ENCODE data around the gene RILPL1.
"Not testable (repeated sequence)": the region's sequence is repeated elsewhere in the genome, so short reads cannot be mapped to it uniquely, and the experiment has no call there.

Gene RILPL1

DNA sequence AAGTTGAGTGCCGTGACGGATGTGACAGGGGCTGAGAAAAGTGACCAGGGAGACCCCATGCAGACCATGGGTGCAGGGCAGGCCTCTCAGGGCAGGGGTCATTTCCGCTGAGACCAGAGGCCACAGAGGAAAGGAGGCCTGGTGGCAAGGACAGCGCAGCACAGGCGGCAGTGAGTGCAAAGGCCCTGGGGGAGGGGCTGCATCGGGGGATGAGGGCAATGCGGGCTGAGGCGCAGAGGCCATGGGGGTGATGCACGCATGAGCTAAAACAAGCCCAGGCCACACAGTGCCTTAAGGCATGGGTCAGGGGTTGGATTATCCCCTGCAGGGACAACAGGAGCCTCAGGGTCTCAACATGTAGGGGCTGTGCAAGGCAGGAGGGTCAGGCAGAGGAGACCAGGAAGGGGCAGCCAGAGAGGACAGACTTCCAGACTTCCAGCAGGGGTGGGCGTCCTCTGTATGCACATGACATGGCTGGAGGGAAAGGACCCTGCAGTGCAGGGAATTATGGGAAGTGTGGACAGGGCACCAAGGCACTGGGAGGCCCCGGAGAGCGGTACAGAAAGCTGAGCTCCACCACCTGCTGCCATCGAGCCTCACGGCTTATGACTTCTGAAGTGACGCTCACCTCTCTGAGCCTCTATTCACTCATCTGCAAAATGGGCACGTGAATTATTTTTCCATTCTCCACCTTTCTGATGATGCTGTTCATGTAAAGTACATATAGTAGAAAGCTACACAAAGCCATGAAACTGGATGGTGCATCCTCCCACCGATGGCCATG, 27.3 kb downstream of the RILPL1 start:
- Histone ChIP-seq H3K27me3 (ENCODE audit: insufficient read depth, insufficient read length) (no peaks in the 10 kb centered on the region), H3K36me3 (ENCODE audit: insufficient read depth, insufficient read length, low read length) (peaks cover 39% of the 10 kb centered on the region), H3K9ac (ENCODE audit: insufficient read length, low read depth) (peak overlapping the region; percentile 17), H3K4me1 (ENCODE audit: insufficient read depth, insufficient read length) (peaks cover 11% of the 10 kb centered on the region), H3K4me3 (ENCODE audit: insufficient read length, low read depth) (no peak overlapping the region), H3K9me3 (ENCODE audit: insufficient read depth, low read length) (no peaks in the 10 kb centered on the region)
- TF ChIP-seq YY1 (IDR thresholded peaks at IDR 0.05; ENCODE audit: insufficient read depth, insufficient read length) (no peak), SUZ12 (IDR thresholded peaks at IDR 0.05; ENCODE audit: extremely low read depth, insufficient read depth, insufficient read length) (no peak), ZNF274 (IDR thresholded peaks at IDR 0.05; ENCODE audit: low read depth, low read length) (no peak)
- no peak for DNase-seq (ENCODE audit: low read depth, low spot score)

DNA sequence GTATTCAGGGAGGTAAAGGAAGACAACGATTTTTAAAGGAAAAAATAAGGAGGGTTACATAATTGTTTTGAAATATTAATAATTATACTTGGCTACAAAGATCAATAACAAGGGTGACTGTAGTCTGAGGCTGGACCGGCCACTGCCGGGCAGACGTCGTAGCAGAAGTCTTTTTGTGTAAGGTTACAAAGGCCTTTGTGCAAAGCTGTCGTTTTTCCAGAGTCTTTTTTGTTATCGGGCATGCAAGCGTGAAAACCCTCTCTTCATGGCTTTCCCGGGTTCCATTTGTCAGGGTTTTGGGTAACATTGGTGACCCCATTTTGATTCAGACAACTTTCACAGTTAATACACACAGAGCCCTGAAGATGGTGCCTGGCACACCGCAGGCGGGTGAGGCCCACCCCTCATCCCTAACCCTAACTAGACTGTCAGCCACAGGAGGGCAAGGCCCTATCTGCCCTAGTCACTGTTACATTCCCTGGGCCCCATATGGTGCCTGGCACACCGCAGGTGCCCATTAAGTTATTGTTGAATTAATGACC, 31.3 kb downstream of the RILPL1 start:
- TF ChIP-seq YY1 (IDR thresholded peaks at IDR 0.05; ENCODE audit: insufficient read depth, insufficient read length) (no peak), SUZ12 (IDR thresholded peaks at IDR 0.05; ENCODE audit: extremely low read depth, insufficient read depth, insufficient read length) (no peak), ZNF274 (IDR thresholded peaks at IDR 0.05; ENCODE audit: low read depth, low read length) (no peak)

DNA sequence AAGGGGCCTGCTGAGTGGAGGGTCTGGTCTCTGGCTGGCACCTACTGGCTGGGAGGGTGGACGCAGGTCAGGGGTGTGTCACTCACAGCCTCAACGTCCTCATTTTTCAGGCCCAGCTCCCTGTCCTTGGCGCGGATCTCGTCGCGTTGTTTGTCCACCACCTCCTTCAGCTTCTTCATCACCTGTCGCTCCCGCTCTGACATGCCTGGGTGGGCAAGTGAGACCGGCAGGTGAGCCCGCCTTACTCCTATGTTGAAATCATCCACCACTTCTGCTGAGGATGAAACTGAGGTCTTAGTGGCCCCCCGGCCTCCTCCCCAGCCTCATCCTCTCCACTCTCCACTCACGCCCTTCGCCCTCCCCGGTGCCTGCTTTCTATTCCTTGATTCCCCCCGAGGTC, 34.2 kb downstream of the RILPL1 start:
- no peak overlapping the region for H3K9ac ChIP-seq (ENCODE audit: insufficient read length, low read depth)
- peaks cover 38% of the 10 kb centered on the region for H3K36me3 ChIP-seq (ENCODE audit: insufficient read depth, insufficient read length, low read length)
- no peak overlapping the region for H3K4me3 ChIP-seq (ENCODE audit: insufficient read length, low read depth)
- peaks cover 5% of the 10 kb centered on the region for H3K4me1 ChIP-seq (ENCODE audit: insufficient read depth, insufficient read length)
- no peaks in the 10 kb centered on the region for H3K9me3 ChIP-seq (ENCODE audit: insufficient read depth, low read length)
- TF ChIP-seq ZNF274 (IDR thresholded peaks at IDR 0.05; ENCODE audit: low read depth, low read length) (no peak), SUZ12 (IDR thresholded peaks at IDR 0.05; ENCODE audit: extremely low read depth, insufficient read depth, insufficient read length) (no peak), YY1 (IDR thresholded peaks at IDR 0.05; ENCODE audit: insufficient read depth, insufficient read length) (no peak)
- H3K27me3 ChIP-seq (ENCODE audit: insufficient read depth, insufficient read length) = no peaks in the 10 kb centered on the region
- no peak for DNase-seq (ENCODE audit: low read depth, low spot score)

More for the DNA sequence above, 31.3 kb downstream of the RILPL1 start:
- no peaks in the 10 kb centered on the region for H3K27me3 ChIP-seq (ENCODE audit: insufficient read depth, insufficient read length)
- DNase-seq (ENCODE audit: low read depth, low spot score) = no peak
- H3K9me3 ChIP-seq (ENCODE audit: insufficient read depth, low read length) = no peaks in the 10 kb centered on the region
- H3K36me3 ChIP-seq (ENCODE audit: insufficient read depth, insufficient read length, low read length) = peaks cover 40% of the 10 kb centered on the region
- no peak overlapping the region for H3K9ac ChIP-seq (ENCODE audit: insufficient read length, low read depth)
- H3K4me3 ChIP-seq (ENCODE audit: insufficient read length, low read depth) = no peak overlapping the region
- peaks cover 12% of the 10 kb centered on the region for H3K4me1 ChIP-seq (ENCODE audit: insufficient read depth, insufficient read length)

DNA sequence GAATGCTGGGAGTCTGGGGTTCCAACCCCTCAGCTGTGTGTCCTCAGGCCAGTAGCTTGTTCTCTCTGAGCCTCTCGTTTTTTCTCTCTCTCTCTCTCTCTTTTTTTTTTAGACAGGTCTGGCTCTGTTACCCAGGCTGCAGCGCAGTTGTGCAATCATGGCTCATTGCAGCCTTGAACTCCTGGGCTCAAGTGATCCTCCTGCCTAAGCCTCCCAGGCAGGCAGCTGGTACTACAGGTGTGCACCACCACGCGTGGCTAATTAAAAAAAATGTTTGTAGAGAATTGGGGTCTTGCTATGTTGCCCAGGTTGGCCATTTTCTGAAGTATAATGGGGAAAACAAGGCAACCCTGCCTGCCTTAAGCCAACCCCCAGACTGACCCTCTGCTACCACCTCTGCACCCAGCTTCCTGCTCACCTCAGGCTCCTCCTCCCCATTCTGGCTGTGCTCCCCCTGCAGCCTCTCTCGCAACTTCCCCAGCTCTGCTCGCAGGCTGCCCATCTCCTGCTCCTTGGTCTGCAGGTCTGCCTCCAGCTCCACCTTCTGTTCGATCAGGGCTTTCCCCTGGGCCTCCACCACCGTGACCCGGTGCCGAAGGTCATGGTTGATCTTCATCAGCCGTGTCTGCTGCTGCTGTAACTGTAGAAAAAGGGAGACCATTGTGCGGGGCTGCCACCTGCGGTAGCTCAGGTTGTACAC, 35.2 kb downstream of the RILPL1 start:
- H3K36me3 ChIP-seq (ENCODE audit: insufficient read depth, insufficient read length, low read length) = peaks cover 35% of the 10 kb centered on the region
- no peak overlapping the region for H3K9ac ChIP-seq (ENCODE audit: insufficient read length, low read depth)
- H3K4me1 ChIP-seq (ENCODE audit: insufficient read depth, insufficient read length) = peaks cover 12% of the 10 kb centered on the region
- no peak for DNase-seq (ENCODE audit: low read depth, low spot score)
- no peak overlapping the region for H3K4me3 ChIP-seq (ENCODE audit: insufficient read length, low read depth)
- no peaks in the 10 kb centered on the region for H3K9me3 ChIP-seq (ENCODE audit: insufficient read depth, low read length)
- TF ChIP-seq SUZ12 (IDR thresholded peaks at IDR 0.05; ENCODE audit: extremely low read depth, insufficient read depth, insufficient read length) (no peak), YY1 (IDR thresholded peaks at IDR 0.05; ENCODE audit: insufficient read depth, insufficient read length) (no peak), ZNF274 (IDR thresholded peaks at IDR 0.05; ENCODE audit: low read depth, low read length) (no peak)
- no peaks in the 10 kb centered on the region for H3K27me3 ChIP-seq (ENCODE audit: insufficient read depth, insufficient read length)

DNA sequence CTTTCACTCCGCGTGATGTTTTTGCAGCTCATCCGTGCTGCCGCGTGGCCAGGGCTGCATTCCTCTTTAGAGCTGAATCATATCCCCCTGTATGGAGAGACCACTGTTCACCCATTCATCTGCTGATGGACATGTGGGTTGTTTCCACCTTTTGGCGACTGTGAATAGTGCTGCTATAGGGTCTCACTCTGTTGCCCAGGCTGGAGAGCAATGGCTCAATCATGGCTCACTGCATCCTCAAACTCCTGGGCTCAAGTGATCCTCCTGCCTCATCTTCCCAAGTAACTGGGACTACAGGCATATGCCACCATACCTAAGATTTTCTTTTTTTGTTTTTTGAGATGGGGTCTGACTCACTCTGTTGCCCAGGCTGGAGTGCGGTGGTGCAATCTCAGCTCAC, 36.5 kb downstream of the RILPL1 start:
- H3K4me3 ChIP-seq (ENCODE audit: insufficient read length, low read depth) = no peak overlapping the region
- H3K4me1 ChIP-seq (ENCODE audit: insufficient read depth, insufficient read length) = peaks cover 12% of the 10 kb centered on the region
- H3K36me3 ChIP-seq (ENCODE audit: insufficient read depth, insufficient read length, low read length) = peaks cover 35% of the 10 kb centered on the region
- H3K9me3 ChIP-seq (ENCODE audit: insufficient read depth, low read length) = no peaks in the 10 kb centered on the region
- no peak for TF ChIP-seq ZNF274 (IDR thresholded peaks at IDR 0.05; ENCODE audit: low read depth, low read length)
- no peak for TF ChIP-seq SUZ12 (IDR thresholded peaks at IDR 0.05; ENCODE audit: extremely low read depth, insufficient read depth, insufficient read length)
- no peak for TF ChIP-seq YY1 (IDR thresholded peaks at IDR 0.05; ENCODE audit: insufficient read depth, insufficient read length)
- no peak for DNase-seq (ENCODE audit: low read depth, low spot score)
- no peak overlapping the region for H3K9ac ChIP-seq (ENCODE audit: insufficient read length, low read depth)
- no peaks in the 10 kb centered on the region for H3K27me3 ChIP-seq (ENCODE audit: insufficient read depth, insufficient read length)

DNA sequence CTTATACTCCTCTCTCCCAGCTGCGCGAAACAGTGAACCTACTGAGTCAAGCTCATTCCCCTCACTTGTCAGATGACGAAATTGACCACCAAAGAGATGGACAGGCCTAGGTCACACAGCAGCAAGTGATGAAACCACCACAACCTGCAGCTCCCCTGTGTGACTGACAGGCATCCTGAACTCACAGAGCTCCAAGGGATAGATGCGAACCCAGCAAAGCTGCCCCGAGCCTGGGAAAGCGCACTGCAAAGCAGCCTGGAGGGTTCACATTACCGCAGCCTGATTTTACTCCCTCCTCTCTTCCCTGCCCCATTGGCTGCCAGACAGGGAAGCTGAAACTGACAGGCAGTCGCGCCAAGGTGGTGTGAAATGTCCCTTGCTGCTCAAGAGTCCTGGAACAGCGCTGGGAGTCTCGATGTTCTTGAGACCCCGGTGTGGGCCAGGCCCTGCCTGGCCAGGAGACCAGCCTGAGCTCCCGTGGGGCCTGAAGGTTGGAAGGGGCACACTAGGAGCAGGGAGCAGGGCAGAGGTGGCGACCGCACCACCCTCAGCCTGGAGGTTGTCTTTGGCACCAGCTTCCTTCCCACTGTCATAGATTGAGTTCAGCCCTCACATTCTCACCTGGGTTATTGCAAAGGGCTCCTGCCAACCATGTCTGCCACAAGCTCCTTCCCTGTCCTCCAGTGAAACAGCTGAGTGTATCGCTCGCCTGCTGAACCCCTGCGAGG, 39.2 kb downstream of the RILPL1 start:
- Histone ChIP-seq H3K36me3 (ENCODE audit: insufficient read depth, insufficient read length, low read length) (peaks cover 34% of the 10 kb centered on the region), H3K9ac (ENCODE audit: insufficient read length, low read depth) (peak overlapping the region; percentile 24), H3K9me3 (ENCODE audit: insufficient read depth, low read length) (no peaks in the 10 kb centered on the region), H3K4me1 (ENCODE audit: insufficient read depth, insufficient read length) (peaks cover 21% of the 10 kb centered on the region), H3K4me3 (ENCODE audit: insufficient read length, low read depth) (no peak overlapping the region), H3K27me3 (ENCODE audit: insufficient read depth, insufficient read length) (no peaks in the 10 kb centered on the region)
- TF ChIP-seq YY1 (IDR thresholded peaks at IDR 0.05; ENCODE audit: insufficient read depth, insufficient read length) = no peak
- no peak for TF ChIP-seq ZNF274 (IDR thresholded peaks at IDR 0.05; ENCODE audit: low read depth, low read length)
- TF ChIP-seq SUZ12 (IDR thresholded peaks at IDR 0.05; ENCODE audit: extremely low read depth, insufficient read depth, insufficient read length) = no peak
- no peak for DNase-seq (ENCODE audit: low read depth, low spot score)

DNA sequence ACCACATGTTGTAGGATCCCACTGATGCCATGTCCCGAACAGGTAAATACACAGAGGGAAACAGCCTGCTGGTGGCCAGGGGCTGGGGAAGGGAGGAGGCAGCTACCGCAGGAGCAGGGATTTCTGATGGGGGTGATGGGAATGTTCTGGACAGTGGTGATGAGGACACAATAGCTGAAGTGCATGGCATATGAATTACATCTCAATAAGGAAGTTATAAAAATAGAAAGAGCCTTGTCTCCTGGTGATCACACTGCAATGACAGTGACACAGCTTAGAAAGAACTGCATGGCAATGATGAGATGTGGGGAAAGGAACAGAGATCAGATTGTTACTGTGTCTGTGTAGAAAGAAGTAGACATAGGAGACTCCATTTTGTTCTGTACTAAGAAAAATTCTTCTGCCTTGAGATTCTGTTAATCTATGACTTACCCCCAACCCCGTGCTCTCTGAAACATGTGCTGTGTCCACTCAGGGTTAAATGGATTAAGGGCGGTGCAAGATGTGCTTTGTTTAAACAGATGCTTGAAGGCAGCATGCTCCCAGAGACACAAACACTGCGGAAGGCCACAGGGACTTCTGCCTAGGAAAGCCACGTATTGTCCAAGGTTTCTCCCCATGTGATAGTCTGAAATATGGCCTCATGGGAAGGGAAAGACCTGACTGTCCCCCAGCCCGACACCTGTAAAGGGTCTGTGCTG, 41.0 kb downstream of the RILPL1 start:
- not testable (repeated sequence) for H3K9me3 ChIP-seq (ENCODE audit: insufficient read depth, low read length); DNase-seq (ENCODE audit: low read depth, low spot score)

More for the DNA sequence above, 41.0 kb downstream of the RILPL1 start:
- H3K9ac ChIP-seq (ENCODE audit: insufficient read length, low read depth); H3K27me3 ChIP-seq (ENCODE audit: insufficient read depth, insufficient read length); H3K4me3 ChIP-seq (ENCODE audit: insufficient read length, low read depth): not testable (repeated sequence)
- H3K36me3 ChIP-seq (ENCODE audit: insufficient read depth, insufficient read length, low read length) = peaks cover 16% of the 10 kb centered on the region
- H3K4me1 ChIP-seq (ENCODE audit: insufficient read depth, insufficient read length) = peaks cover 24% of the 10 kb centered on the region
